HG03103 (cell line): ENCODE results near the gene ZNF157.

Experiments
- ATAC-seq: cut with Tn5 transposase; IDR thresholded peaks from one replicate; pipeline ENCODE4 v1.9.1; 2021; ENCODE audit warnings: low read depth; ENCODE audit not compliant: unreplicated experiment

The ZNF157 gene

GRCh38 chrX:47446431-47446830, 76.1 kb downstream of the ZNF157 start:
- no peak for ATAC-seq

GRCh38 chrX:47446971-47447370, 76.6 kb downstream of the ZNF157 start:
- ATAC-seq: no peak

GRCh38 chrX:47447607-47448006, 77.2 kb downstream of the ZNF157 start:
- no peak for ATAC-seq

DNA sequence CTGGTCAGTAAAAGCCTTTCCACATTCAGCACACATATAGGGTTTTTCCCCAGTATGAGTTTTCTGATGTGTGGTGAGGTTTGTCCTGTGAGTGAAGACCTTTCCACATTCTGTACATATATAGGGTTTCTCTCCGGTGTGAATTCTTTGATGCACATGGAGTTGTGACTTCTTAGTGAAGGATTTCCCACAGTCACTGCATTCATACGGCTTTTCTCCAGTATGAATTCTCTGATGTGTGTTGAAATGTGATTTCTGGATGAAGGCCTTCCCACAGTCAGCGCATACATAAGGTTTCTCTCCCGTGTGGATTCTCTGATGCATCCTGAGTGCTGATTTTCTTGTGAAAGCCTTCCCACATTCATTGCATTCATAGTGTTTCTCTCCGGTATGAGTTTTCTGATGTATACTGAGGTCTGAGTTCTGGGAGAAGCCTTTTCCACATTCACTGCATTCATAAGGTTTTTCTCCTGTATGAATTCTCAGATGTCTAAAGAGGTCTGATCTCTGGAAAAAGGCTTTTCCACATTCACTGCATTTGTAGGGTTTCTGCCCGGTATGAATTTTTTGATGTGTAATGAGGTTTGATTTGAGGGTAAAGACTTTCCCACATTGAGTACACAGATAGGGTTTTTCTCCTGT, 77.9 kb downstream of the ZNF157 start:
- ATAC-seq: no peak

- ATAC-seq: no peak
Measured at GRCh38 chrX:47452112-47452511, 81.7 kb downstream of the ZNF157 start.

- no peak for ATAC-seq
Measured at GRCh38 chrX:47456080-47456479, 85.7 kb downstream of the ZNF157 start.

DNA sequence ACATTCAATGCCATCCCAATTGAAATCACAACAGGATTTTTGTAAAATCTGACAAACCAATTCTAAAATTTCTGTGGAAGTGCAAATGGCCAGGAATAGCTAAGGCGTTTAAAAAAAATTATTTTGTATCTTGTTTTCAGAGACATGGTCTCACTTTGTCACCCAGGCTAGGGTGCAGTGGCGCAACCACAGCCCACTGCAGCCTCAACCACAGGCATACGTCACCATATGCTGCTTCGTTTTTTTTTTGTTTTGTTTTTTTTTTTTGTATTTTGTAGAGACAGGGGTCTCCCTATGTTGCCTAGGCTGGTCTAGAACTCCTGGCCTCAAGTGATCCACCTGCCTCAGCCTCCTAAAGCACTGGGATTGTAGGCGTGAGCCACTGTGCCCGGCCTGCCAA, 88.2 kb downstream of the ZNF157 start:
- no peak for ATAC-seq

DNA sequence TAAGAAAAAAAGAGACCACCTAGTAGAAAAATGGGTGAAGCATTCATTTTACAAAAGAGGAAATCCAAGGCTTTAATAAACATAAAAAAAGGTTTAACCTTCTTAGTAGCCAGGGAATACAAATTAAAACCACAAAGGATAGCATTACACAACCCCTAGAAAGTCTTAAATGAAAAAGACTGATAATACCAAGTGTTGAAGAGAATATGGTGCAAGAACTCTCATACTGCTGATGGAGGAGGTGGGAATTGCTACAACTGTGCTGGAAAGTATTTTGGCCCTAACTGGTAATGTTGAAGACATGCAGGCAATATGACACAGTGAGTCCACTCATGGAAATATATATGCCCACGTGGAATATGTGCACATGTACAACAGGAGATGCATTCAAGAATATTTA, 90.2 kb downstream of the ZNF157 start:
- no peak for ATAC-seq
